Measurements from ENCODE around the gene PEX5. TPM values are rescaled to one million over a fixed set of nuclear protein-coding genes. Genes with fewer than 3 reads are reported as not detected.

The PEX5 gene
- total RNA-seq, 8 experiments from 2014 or later = 26.8 to 39.9 (median 33.0) TPM

DNA sequence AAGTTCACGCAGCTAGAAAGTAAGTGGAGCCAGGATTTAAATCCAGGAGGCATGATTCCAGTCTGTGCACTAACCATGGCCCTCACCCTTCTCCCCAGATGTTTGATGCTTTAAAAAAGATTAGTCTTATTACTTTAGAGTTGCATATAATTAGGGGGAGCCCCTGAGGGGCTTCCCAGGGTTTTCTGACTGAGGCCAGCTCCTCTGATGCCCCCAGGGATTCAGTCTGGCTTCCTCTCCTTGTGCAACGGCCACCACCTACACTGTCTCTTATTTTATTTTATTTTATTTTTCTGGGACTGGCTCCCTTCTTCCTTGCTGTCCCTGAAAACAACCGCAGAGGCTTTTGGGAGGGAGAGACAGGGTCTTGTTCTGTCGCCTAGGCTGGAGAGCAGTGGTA is 36.7 kb upstream of the PEX5 start:
- in situ Hi-C loops (cut with MboI; ENCODE audit: low pct_unique_long_range_greater_than_20kb in 2 of 9, low sequenced_read_pairs in 9 of 9, unreplicated experiment in 9 of 9) = no loop called here
- WGBS, 10 experiments = 88 to 100% (median 96%) methylated on average over 1 to 2 of the region's 4 CpGs; no CpG with 5 or more reads in 2 of the 10 experiments
- H3K4me3 ChIP-seq = no peak overlapping the region
- no peak for ATAC-seq (replicated peaks in 6 of 8)
- no peaks in the 10 kb centered on the region for H3K4me1 ChIP-seq (replicated peaks in 1 of 2)
- no peak overlapping the region for H3K27ac ChIP-seq

GRCh38 chr12:7154042-7154441 is 35.4 kb upstream of the PEX5 start:
- WGBS, 10 experiments = 63 to 100% (median 88%) methylated on average over 2 to 6 of the region's 6 CpGs; no CpG with 5 or more reads in 4 of the 10 experiments
- Histone ChIP-seq H3K4me1 (replicated peaks in 1 of 2) (no peaks in the 10 kb centered on the region), H3K4me3 (no peak overlapping the region), H3K27ac (no peak overlapping the region)
- ATAC-seq (replicated peaks in 6 of 8) = no peak
- in situ Hi-C loops (cut with MboI; ENCODE audit: low pct_unique_long_range_greater_than_20kb in 2 of 9, low sequenced_read_pairs in 9 of 9, unreplicated experiment in 9 of 9) = no loop called here

DNA sequence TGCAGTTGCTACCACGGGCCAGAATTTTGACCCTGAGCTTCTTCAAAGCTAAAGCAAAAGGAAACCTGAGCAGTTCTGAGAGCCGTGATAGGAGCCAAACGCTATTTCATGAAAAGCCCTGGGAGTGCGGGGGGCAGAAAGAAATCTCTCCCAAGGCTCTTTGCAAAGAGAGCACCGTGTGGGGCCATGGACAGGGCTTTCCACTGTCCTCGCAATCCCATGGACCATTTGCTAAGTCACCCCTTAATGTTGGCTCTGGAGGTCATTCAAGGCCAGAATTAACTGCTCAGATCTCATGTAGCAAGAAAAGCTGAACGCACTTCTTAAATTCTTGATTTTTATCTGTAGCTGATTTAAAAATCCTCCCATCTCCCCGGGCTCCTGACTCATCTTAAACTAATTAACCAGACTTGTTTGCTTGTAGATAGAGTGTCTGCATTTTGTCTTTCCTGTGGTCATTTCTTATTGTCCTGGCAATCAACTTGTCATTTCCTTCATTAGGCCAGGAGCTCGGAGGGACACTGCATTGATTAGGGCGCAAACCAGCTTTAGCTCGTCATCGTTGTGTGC is 34.5 kb upstream of the PEX5 start:
- WGBS, 10 experiments = 50 to 97% (median 86%) methylated on average over 2 to 10 of the region's 12 CpGs
- no peaks in the 10 kb centered on the region for H3K4me1 ChIP-seq (replicated peaks in 1 of 2)
- ATAC-seq (replicated peaks in 6 of 8) = peak in 2 of 8 experiments; percentile 3 to 9
- H3K27ac ChIP-seq = no peak overlapping the region
- H3K4me3 ChIP-seq = no peak overlapping the region
- in situ Hi-C loops (cut with MboI; ENCODE audit: low pct_unique_long_range_greater_than_20kb in 2 of 9, low sequenced_read_pairs in 9 of 9, unreplicated experiment in 9 of 9) = no loop called here

DNA sequence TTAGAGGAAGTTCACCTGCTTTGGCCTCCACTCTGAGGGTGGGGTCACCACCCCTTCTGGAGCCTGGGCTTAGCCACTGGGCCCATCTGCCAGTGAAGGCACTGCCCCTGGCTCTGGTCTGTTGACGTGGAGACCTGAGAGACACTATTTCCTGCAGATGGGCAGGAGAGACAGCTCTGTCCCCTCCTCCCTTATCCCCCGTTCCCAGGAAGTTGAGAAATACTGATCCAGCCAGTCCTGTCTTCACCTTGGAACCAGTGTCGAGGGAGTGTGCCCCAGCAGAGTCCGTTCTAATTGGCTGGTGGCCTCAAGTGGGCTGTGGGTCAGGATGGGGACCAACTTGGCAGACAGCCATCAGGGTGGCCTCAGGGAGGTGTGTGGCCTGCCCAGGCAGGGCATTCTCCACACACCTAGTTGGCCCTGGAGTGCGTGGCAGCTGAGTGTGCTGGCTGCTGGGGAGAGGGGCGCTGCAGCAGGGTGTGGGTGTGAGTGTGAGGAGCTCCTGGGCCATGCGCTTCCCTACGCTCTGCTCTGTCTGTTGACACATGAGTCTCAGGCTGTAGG is 33.9 kb upstream of the PEX5 start:
- Histone ChIP-seq H3K4me3 (no peak overlapping the region), H3K4me1 (replicated peaks in 1 of 2) (no peaks in the 10 kb centered on the region), H3K27ac (no peak overlapping the region)
- 78 to 100% (median 80%) methylated on average over 1 to 6 of the region's 8 CpGs; no CpG with 5 or more reads in 7 of the 10 experiments for WGBS, 10 experiments
- in situ Hi-C loops (cut with MboI; ENCODE audit: low pct_unique_long_range_greater_than_20kb in 2 of 9, low sequenced_read_pairs in 9 of 9, unreplicated experiment in 9 of 9) = no loop called here
- ATAC-seq (replicated peaks in 6 of 8) = peak in 6 of 8 experiments; percentile 6 to 85 (median 21)

- Histone ChIP-seq H3K4me3 (no peak overlapping the region), H3K27ac (no peak overlapping the region), H3K4me1 (replicated peaks in 1 of 2) (no peaks in the 10 kb centered on the region)
- no peak for ATAC-seq (replicated peaks in 6 of 8)
- 44 to 86% (median 60%) methylated on average over 1 to 4 of the region's 24 CpGs; no CpG with 5 or more reads in 5 of the 10 experiments for WGBS, 10 experiments
- in situ Hi-C loops (cut with MboI; ENCODE audit: low pct_unique_long_range_greater_than_20kb in 2 of 9, low sequenced_read_pairs in 9 of 9, unreplicated experiment in 9 of 9) = no loop called here
These were observed 33.0 kb upstream of the PEX5 start for GRCh38 chr12:7156259-7157197.

DNA sequence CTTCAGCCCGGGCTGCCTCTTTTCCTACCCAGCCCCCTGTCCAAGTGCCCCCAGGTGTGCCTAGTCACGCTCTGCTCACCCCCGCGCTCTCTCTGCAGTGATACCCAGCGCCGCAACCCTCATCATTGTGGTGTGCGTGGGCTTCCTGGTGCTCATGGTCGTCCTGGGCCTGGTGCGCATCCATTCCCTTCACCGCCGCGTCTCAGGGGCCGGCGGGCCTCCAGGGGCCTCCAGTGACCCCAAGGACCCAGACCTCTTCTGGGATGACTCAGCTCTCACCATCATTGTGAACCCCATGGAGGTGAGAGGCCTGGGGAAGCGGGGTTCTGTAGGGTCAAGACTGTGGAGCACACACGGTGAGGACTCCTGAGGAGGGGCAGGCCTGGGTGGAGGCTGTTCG is 32.1 kb upstream of the PEX5 start:
- ATAC-seq (replicated peaks in 6 of 8) = no peak
- no peak overlapping the region for H3K27ac ChIP-seq
- no peak overlapping the region for H3K4me3 ChIP-seq
- no peaks in the 10 kb centered on the region for H3K4me1 ChIP-seq (replicated peaks in 1 of 2)
- in situ Hi-C loops (cut with MboI; ENCODE audit: low pct_unique_long_range_greater_than_20kb in 2 of 9, low sequenced_read_pairs in 9 of 9, unreplicated experiment in 9 of 9) = no loop called here
- WGBS, 10 experiments = 100% methylated on average over 5 of the region's 17 CpGs; no CpG with 5 or more reads in 9 of the 10 experiments

GRCh38 chr12:7158781-7159609 is 30.5 kb upstream of the PEX5 start:
- Histone ChIP-seq H3K27ac (no peak overlapping the region), H3K4me3 (no peak overlapping the region), H3K4me1 (replicated peaks in 1 of 2) (no peaks in the 10 kb centered on the region)
- in situ Hi-C loops (cut with MboI; ENCODE audit: low pct_unique_long_range_greater_than_20kb in 2 of 9, low sequenced_read_pairs in 9 of 9, unreplicated experiment in 9 of 9) = no loop called here
- peak in 6 of 8 experiments; percentile 16 to 65 (median 46) for ATAC-seq (replicated peaks in 6 of 8)
- whole genome bisulfite sequencing, 10 experiments = 35 to 83% (median 80%) methylated on average over 1 to 2 of the region's 10 CpGs; no CpG with 5 or more reads in 7 of the 10 experiments

DNA sequence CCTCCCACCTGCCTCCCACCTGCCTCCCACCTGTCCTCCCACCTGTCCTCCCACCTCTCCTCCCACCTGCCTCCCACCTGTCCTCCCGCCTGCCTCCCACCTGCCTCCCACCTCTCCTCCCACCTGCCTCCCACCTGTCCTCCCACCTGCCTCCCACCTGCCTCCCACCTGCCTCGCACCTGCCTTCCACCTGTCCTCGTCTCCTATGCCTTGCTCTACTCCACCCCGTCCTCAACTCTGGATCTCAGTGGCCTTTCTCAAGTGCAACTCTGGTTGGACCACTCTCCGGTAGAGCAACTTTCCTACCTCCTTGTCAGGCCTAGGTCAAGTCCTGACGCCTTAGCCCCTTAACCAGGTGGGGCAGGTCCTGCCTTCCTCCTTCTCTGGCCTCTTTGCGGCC is 29.3 kb upstream of the PEX5 start:
- H3K4me3 ChIP-seq = no peak overlapping the region
- in situ Hi-C loops (cut with MboI; ENCODE audit: low pct_unique_long_range_greater_than_20kb in 2 of 9, low sequenced_read_pairs in 9 of 9, unreplicated experiment in 9 of 9) = no loop called here
- ATAC-seq (replicated peaks in 6 of 8) = no peak
- no peaks in the 10 kb centered on the region for H3K4me1 ChIP-seq (replicated peaks in 1 of 2)
- H3K27ac ChIP-seq = no peak overlapping the region
- WGBS, 10 experiments = 93 to 100% (median 98%) methylated on average over 1 to 3 of the region's 7 CpGs; no CpG with 5 or more reads in 6 of the 10 experiments

GRCh38 chr12:7161327-7161726 is 28.2 kb upstream of the PEX5 start:
- no peak for ATAC-seq (replicated peaks in 6 of 8)
- in situ Hi-C loops (cut with MboI; ENCODE audit: low pct_unique_long_range_greater_than_20kb in 2 of 9, low sequenced_read_pairs in 9 of 9, unreplicated experiment in 9 of 9) = no loop called here
- 14 to 100% (median 75%) methylated on average over 1 to 3 of the region's 4 CpGs; no CpG with 5 or more reads in 4 of the 10 experiments for WGBS, 10 experiments
- Histone ChIP-seq H3K4me3 (no peak overlapping the region), H3K27ac (no peak overlapping the region), H3K4me1 (replicated peaks in 1 of 2) (no peaks in the 10 kb centered on the region)

DNA sequence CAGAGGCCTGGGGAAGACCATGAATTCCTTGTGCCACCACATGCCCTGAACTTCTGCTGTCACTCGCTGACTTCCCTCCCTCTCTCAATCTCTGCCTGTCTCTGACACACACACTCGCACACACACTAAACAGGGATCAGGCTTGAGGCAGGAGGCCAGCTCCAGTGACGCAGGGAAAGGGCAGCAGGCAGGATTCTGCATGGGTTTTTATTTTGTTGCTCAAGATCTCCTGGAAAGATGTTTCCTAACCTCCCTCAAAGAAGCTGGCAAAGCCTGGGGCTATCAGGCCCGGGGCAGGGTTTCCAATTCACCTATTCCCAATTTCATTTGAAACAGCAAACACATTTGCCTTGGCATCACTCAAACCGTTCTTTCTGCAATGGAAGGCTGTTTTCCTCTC is 27.7 kb upstream of the PEX5 start:
- 40 to 90% (median 76%) methylated on average over 1 to 5 of the region's 5 CpGs; no CpG with 5 or more reads in 3 of the 10 experiments for WGBS, 10 experiments
- H3K27ac ChIP-seq = no peak overlapping the region
- in situ Hi-C loops (cut with MboI; ENCODE audit: low pct_unique_long_range_greater_than_20kb in 2 of 9, low sequenced_read_pairs in 9 of 9, unreplicated experiment in 9 of 9) = no loop called here
- ATAC-seq (replicated peaks in 6 of 8) = no peak
- no peak overlapping the region for H3K4me3 ChIP-seq
- no peaks in the 10 kb centered on the region for H3K4me1 ChIP-seq (replicated peaks in 1 of 2)

GRCh38 chr12:7162691-7163114 is 26.8 kb upstream of the PEX5 start:
- H3K4me3 ChIP-seq = no peak overlapping the region
- 5 to 94% (median 44%) methylated on average over 1 to 7 of the region's 19 CpGs; no CpG with 5 or more reads in 4 of the 10 experiments for WGBS, 10 experiments
- H3K4me1 ChIP-seq (replicated peaks in 1 of 2) = no peaks in the 10 kb centered on the region
- in situ Hi-C loops (cut with MboI; ENCODE audit: low pct_unique_long_range_greater_than_20kb in 2 of 9, low sequenced_read_pairs in 9 of 9, unreplicated experiment in 9 of 9) = no loop called here
- ATAC-seq (replicated peaks in 6 of 8) = peak in 4 of 8 experiments; percentile 41 to 87 (median 53)
- H3K27ac ChIP-seq = no peak overlapping the region

DNA sequence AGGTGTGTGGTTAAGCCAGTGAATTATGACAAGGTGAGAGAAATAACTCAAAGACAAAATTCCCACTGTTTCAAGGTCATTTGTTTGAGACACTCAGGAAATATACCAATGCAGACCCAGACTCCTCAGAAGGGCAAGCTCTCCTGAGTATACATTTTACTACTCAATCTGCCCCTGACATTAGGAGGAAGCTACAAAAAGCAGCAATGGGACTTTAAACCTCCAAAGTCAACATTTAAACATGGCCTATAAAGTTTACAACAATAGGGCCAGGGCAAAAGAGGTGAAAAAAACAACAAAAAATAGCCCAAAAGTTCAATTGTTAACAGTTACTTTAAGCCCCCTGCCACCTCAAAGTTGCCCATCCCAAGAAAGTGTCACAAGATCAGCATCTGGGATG is 19.5 kb upstream of the PEX5 start:
- in situ Hi-C loops (cut with MboI; ENCODE audit: low pct_unique_long_range_greater_than_20kb in 2 of 9, low sequenced_read_pairs in 9 of 9, unreplicated experiment in 9 of 9) = no loop called here
- H3K27ac ChIP-seq = no peak overlapping the region
- ATAC-seq (replicated peaks in 6 of 8) = no peak

More for the DNA sequence above, 19.5 kb upstream of the PEX5 start:
- no peak overlapping the region for H3K4me3 ChIP-seq
- H3K4me1 ChIP-seq (replicated peaks in 1 of 2) = no peaks in the 10 kb centered on the region

Data from motor neuron (in vitro differentiated cells).